ENCODE data around the gene LHX6. TPM values are rescaled to one million over a fixed set of nuclear protein-coding genes. Genes with fewer than 3 reads are reported as not detected.

The LHX6 gene
- total RNA-seq, 3 donors from 2014 or later = 2.0 to 5.1 (median 2.3) TPM

DNA sequence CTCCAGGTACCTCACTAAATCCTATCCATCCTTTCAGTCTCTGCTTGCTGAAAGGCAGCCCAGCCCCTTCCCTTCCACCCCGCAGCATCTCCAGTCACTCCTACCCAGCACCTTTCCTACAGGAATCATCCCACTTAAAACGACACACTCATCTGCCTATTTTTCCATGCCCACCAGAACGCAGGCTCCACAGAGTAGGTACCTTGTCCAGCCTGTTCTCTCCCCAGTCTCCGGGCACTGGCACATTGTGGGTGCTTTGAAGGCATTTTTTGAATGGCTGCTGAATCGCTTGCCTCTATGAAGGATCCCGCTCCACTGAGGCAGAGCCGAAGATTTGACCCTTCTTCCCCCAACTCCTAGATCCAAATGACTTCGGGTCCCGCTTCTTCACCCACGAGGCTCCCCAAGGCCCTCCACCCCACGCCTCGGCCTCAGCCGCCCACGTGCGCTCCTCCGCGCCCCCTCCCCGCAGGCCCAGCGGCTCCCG lies 15.6 kb downstream of the LHX6 start:
- Histone ChIP-seq H3K9me3 (no peaks in the 10 kb centered on the region), H3K36me3 (ENCODE audit: low read depth) (no peaks in the 10 kb centered on the region), H3K4me3 (no peak overlapping the region), H3K4me1 (ENCODE audit: low read depth) (peaks cover 13% of the 10 kb centered on the region)
- TF ChIP-seq, protein P1, sequence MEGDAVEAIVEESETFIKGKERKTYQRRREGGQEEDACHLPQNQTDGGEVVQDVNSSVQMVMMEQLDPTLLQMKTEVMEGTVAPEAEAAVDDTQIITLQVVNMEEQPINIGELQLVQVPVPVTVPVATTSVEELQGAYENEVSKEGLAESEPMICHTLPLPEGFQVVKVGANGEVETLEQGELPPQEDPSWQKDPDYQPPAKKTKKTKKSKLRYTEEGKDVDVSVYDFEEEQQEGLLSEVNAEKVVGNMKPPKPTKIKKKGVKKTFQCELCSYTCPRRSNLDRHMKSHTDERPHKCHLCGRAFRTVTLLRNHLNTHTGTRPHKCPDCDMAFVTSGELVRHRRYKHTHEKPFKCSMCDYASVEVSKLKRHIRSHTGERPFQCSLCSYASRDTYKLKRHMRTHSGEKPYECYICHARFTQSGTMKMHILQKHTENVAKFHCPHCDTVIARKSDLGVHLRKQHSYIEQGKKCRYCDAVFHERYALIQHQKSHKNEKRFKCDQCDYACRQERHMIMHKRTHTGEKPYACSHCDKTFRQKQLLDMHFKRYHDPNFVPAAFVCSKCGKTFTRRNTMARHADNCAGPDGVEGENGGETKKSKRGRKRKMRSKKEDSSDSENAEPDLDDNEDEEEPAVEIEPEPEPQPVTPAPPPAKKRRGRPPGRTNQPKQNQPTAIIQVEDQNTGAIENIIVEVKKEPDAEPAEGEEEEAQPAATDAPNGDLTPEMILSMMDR (IDR thresholded peaks at IDR 0.05) = no peak
- intact Hi-C loops (cut with DNase I, micrococcal nuclease) = no loop called here
- ATAC-seq (no peak), DNase-seq (no peak)

GRCh38 chr9:122212473-122213004 lies 16.2 kb downstream of the LHX6 start:
- intact Hi-C loops (cut with DNase I, micrococcal nuclease) = no loop called here
- TF ChIP-seq, protein P1 (IDR thresholded peaks at IDR 0.05) = no peak
- Histone ChIP-seq H3K9me3 (no peaks in the 10 kb centered on the region), H3K4me1 (ENCODE audit: low read depth) (peaks cover 13% of the 10 kb centered on the region), H3K4me3 (no peak overlapping the region), H3K36me3 (ENCODE audit: low read depth) (no peaks in the 10 kb centered on the region)
- DNase-seq = no peak
- ATAC-seq = no peak

DNA sequence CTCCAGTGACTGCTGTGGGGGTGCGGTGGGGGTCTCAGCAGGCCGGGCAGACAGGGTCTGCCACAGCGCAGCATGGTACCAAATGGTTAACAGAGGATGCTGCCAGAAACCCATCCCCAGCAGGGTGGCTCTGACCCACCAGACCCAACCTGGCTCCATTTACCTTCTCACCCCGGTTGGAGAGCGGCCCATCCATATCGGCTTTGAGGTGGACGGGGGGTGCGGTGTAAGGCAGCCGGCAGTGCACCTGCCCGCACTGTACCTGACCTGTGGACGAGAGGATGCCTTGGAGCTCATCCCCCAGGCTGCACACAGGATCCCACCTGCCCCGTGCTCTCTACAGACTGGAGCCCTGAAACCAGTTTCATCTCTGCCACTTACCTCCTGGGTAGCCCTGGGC lies 19.3 kb downstream of the LHX6 start:
- intact Hi-C loops (cut with DNase I, micrococcal nuclease) = no loop called here
- Histone ChIP-seq H3K4me1 (ENCODE audit: low read depth) (peaks cover 13% of the 10 kb centered on the region), H3K4me3 (no peak overlapping the region), H3K36me3 (ENCODE audit: low read depth) (no peaks in the 10 kb centered on the region), H3K9me3 (no peaks in the 10 kb centered on the region)
- ATAC-seq = no peak
- no peak for DNase-seq
- TF ChIP-seq, protein P1 (IDR thresholded peaks at IDR 0.05) = no peak

DNA sequence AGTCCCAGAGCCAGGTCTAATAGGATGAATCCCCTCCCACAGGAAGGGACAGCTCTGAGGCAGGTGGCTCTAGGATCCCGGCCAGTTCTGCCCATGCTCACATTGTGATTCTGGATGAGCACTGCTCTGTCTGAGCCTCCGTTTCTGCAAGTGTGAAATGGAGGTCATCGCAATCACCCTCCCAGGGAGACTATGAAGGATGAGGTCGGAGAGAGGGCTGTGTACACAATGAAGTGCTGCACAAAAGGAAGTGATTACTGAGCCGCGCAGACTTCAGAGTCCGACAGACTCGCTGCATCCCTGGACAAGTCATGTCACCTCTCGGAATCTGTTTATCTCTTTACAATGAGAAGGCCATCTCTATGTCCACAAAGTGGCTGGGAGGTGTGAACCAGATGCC lies 21.7 kb downstream of the LHX6 start:
- TF ChIP-seq, protein P1 (IDR thresholded peaks at IDR 0.05) = no peak
- no peak for DNase-seq
- no peak for ATAC-seq
- Histone ChIP-seq H3K36me3 (ENCODE audit: low read depth) (no peaks in the 10 kb centered on the region), H3K9me3 (no peaks in the 10 kb centered on the region), H3K4me3 (no peak overlapping the region), H3K4me1 (ENCODE audit: low read depth) (no peaks in the 10 kb centered on the region)
- intact Hi-C loops (cut with DNase I, micrococcal nuclease) = no loop called here

GRCh38 chr9:122206118-122207046 lies 22.4 kb downstream of the LHX6 start:
- TF ChIP-seq, protein P1 (IDR thresholded peaks at IDR 0.05) = no peak
- intact Hi-C loops (cut with DNase I, micrococcal nuclease) = no loop called here
- DNase-seq (no peak), ATAC-seq (no peak)
- H3K9me3 ChIP-seq = no peaks in the 10 kb centered on the region
- no peak overlapping the region for H3K4me3 ChIP-seq
- H3K36me3 ChIP-seq (ENCODE audit: low read depth) = no peaks in the 10 kb centered on the region
- H3K4me1 ChIP-seq (ENCODE audit: low read depth) = no peaks in the 10 kb centered on the region
